GM23248 (cell line): Measurements from ENCODE around the gene UBIAD1.

Experiments used
- EZH2 ChIP-seq: fragments of 200-600 bp; sonication (generic); IDR thresholded peaks from 2 replicates; pipeline ENCODE4 v1.6.1; 2018; ENCODE audit warnings: antibody characterized with exemption, mild to moderate bottlenecking; ENCODE audit not compliant: insufficient read depth, poor library complexity, severe bottlenecking
- EZH2phosphoT487 ChIP-seq: fragments of 200-600 bp; sonication (generic); IDR thresholded peaks from 2 replicates; pipeline ENCODE4 v1.6.1; 2018; ENCODE audit warnings: antibody characterized with exemption, moderate library complexity, mild to moderate bottlenecking, low read depth; ENCODE audit not compliant: insufficient read depth

DNA sequence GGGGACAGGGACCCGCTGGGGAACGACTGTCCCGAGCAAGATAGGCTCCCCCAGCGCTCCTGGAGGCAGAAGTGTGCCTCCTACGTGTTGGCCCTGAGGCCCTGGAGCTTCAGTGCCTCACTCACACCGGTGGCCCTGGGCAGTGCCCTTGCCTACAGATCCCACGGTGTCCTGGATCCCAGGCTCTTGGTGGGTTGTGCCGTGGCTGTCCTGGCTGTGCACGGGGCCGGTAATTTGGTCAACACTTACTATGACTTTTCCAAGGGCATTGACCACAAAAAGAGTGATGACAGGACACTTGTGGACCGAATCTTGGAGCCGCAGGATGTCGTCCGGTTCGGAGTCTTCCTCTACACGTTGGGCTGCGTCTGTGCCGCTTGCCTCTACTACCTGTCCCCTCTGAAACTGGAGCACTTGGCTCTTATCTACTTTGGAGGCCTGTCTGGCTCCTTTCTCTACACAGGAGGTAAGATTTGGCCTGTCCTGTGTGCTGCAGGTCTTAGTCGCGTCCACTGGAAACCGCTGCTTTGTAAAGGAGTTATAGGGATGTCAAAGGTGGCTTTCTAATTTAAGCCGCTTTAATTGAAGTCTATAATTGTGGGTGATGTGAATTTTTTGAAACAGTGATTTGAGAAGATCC, 717 bp downstream of the UBIAD1 start:
- TF ChIP-seq EZH2 = no peak
- no peak for TF ChIP-seq EZH2phosphoT487
